Ovary (tissue), 3 donors: ENCODE data around the gene RBM44.

Source experiments
- EP300 ChIP-seq: sonication (generic); formaldehyde crosslinking; IDR thresholded peaks from one replicate; pipeline ENCODE4 v1.6.1; 2017; ENCODE audit warnings: antibody characterized with exemption
- POLR2A ChIP-seq: fragments of 450-650 bp; IDR thresholded peaks from one replicate; pipeline ENCODE4 v1.6.1; 2017; ENCODE audit warnings: antibody characterized with exemption, mild to moderate bottlenecking, moderate library complexity
- TF ChIP-seq, protein P1 (sequence below), 3 donors: fragments of 450-650 bp in 2 of 3; fragments of 200-600 bp in 1 of 3; IDR thresholded peaks; one replicate each; pipeline versions ENCODE4 v1.5.1 to v1.8.0; 2016 to 2022; ENCODE audit warnings: antibody characterized with exemption in 3 of 3, mild to moderate bottlenecking in 1 of 3
- donor health status: DM: no; HTN: no; CAD: no.

GRCh38 chr2:237864444-237864931, 65.9 kb downstream of the RBM44 start:
- TF ChIP-seq, protein P1, sequence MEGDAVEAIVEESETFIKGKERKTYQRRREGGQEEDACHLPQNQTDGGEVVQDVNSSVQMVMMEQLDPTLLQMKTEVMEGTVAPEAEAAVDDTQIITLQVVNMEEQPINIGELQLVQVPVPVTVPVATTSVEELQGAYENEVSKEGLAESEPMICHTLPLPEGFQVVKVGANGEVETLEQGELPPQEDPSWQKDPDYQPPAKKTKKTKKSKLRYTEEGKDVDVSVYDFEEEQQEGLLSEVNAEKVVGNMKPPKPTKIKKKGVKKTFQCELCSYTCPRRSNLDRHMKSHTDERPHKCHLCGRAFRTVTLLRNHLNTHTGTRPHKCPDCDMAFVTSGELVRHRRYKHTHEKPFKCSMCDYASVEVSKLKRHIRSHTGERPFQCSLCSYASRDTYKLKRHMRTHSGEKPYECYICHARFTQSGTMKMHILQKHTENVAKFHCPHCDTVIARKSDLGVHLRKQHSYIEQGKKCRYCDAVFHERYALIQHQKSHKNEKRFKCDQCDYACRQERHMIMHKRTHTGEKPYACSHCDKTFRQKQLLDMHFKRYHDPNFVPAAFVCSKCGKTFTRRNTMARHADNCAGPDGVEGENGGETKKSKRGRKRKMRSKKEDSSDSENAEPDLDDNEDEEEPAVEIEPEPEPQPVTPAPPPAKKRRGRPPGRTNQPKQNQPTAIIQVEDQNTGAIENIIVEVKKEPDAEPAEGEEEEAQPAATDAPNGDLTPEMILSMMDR (IDR thresholded peaks at IDR 0.05): no peak
- no peak for TF ChIP-seq POLR2A
- TF ChIP-seq EP300: no peak
